Stomach (tissue), 9 donors: ENCODE data around the gene HEATR5B. TPM values are rescaled to one million over a fixed set of nuclear protein-coding genes. Genes with fewer than 3 reads are reported as not detected.
A peak's percentile ranks its signal among the peaks of the same experiment; 100 is the strongest.

Experiments used
- DNase-seq, 2 donors: peaks; one replicate each; pipeline versions ENCODE4 v3.0.0 to v3.0.0-alpha.2; 2013 to 2019
- H3K27ac ChIP-seq, 5 donors: fragments of 200-600 bp in 4 of 5; sonication (generic) in 4 of 5; one replicate each; pipeline ENCODE4 v1.5.1; 2013 to 2019; ENCODE audit warnings: mild to moderate bottlenecking in 1 of 5, moderate library complexity in 1 of 5
- H3K27me3 ChIP-seq, 3 donors: fragments of 200-600 bp; sonication (generic); one replicate each; pipeline ENCODE4 v1.5.1; 2017 to 2019; ENCODE audit warnings: mixed run types in 1 of 3
- H3K36me3 ChIP-seq, 4 donors: fragments of 200-600 bp; sonication (generic); 1 replicate in 3 of 4; 2 replicates in 1 of 4; pipeline ENCODE4 v1.5.1; 2016 to 2019
- H3K4me1 ChIP-seq, 4 donors: fragments of 200-600 bp; sonication (generic); one replicate each; pipeline ENCODE4 v1.5.1; 2016 to 2019
- H3K4me3 ChIP-seq, 4 donors: fragments of 200-600 bp; sonication (generic) in 3 of 4; one replicate each; pipeline ENCODE4 v1.5.1; 2016 to 2019; ENCODE audit warnings: mild to moderate bottlenecking in 1 of 4
- H3K9me3 ChIP-seq, 4 donors: fragments of 200-600 bp; sonication (generic); one replicate each; pipeline ENCODE4 v1.5.1; 2016 to 2019
- EP300 ChIP-seq: sonication (generic); formaldehyde crosslinking; IDR thresholded peaks from one replicate; pipeline ENCODE4 v1.6.1; 2017; ENCODE audit warnings: antibody characterized with exemption
- POLR2A ChIP-seq, 4 donors: fragments of 450-650 bp; IDR thresholded peaks; one replicate each; pipeline ENCODE4 v1.6.1; 2016; ENCODE audit warnings: antibody characterized with exemption in 4 of 4, control low read depth in 2 of 4, mild to moderate bottlenecking in 1 of 4, moderate library complexity in 1 of 4
- POLR2AphosphoS5 ChIP-seq, 3 donors: sonication (generic); formaldehyde crosslinking; IDR thresholded peaks; one replicate each; pipeline ENCODE4 v1.6.1; 2016; ENCODE audit warnings: antibody characterized with exemption in 3 of 3
- WGBS, 5 donors: extraction: QIAGEN DNeasy Blood & Tissue Kit in 3 of 5; methylation state at CpG; one replicate each; pipeline versions ENCODE4 v1.1.5 to v1.1.7; 2013 to 2018; 5-methylcytosine and 5-hydroxymethylcytosine counted together
- intact Hi-C: fragments of 100-400 bp; cut with DNase I; formaldehyde crosslinking; loops from one replicate; pipeline ENCODE4 v1.15.1; 2023; ENCODE audit warnings: low total_unique reads
- polyA plus RNA-seq, 3 donors: library from polyadenylated mRNA; stranded (reverse); fragments of 200-250 nt; gene quantifications; one replicate each; pipeline ENCODE4 v1.2.3, GENCODE V29; 2013
- total RNA-seq, 5 donors: library from RNA; depleted of rRNA; stranded (reverse); fragments of >200 nt; gene quantifications; one replicate each; pipeline versions ENCODE4 v1.1.0 to v1.2.3, GENCODE V29; 2014 to 2016
- TF ChIP-seq, protein P1 (sequence below), 7 experiments: fragments of 450-650 bp in 4 of 7; fragments of 200-600 bp in 3 of 7; sonication (generic) in 3 of 7; IDR thresholded peaks; one replicate each; pipeline ENCODE4 v1.5.1; 2016 to 2019; ENCODE audit warnings: antibody characterized with exemption in 7 of 7, control low read depth in 2 of 7, mild to moderate bottlenecking in 1 of 7
- donor health status: healthy with polysubstance abuse.
- donor health status: Bipolar disorder and iron deficiency.
- donor health status: healthy.

HEATR5B gene
- total and polyA plus RNA-seq, 8 donors, result 3.2 to 95.1 (median 28.0) TPM

DNA sequence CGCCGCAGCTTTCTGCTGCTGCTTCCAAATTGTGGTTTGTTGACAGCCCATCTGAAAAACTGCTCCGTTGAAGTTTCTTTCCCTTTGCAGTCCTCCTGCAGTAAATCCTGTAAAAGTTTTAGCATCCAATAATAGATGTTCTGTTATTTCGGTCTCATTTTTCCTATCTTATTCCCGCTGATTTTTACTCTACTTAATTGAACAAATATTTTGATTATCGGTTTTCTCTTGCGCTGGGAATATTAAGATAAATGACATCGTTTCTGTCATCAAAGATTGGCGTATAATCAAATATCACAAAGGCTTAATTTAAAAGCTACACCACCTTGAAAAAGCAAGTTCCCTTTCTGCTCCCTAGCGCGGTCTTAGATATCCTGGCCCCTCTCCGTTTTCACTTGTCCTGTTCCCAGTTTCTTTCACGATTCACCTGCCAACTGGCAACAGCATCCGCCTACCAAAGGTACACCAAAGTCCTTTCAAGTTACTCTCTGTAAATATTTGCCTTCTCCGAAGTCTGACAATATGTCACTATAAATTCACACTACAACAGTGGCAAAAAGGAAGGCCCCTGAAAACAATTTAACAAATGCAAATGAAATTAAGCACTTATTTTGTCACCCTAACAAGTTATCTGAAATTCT is 116.8 kb downstream of the HEATR5B start:
- intact Hi-C loops, result no loop called here
- Histone ChIP-seq H3K9me3 (no peaks in the 10 kb centered on the region), H3K36me3 (no peaks in the 10 kb centered on the region), H3K27ac (peak overlapping the region; percentile 82 to 93 (median 91)), H3K4me3 (peak overlapping the region; percentile 85 to 97 (median 92)), H3K4me1 (peaks cover 11 to 39% (median 26%) of the 10 kb centered on the region in 4 donors), H3K27me3 (no peaks in the 10 kb centered on the region)
- TF ChIP-seq EP300 (no peak), POLR2AphosphoS5 (IDR thresholded peaks at IDR 0.05) (no peak), POLR2A (IDR thresholded peaks at IDR 0.05) (no peak)
- TF ChIP-seq, protein P1, sequence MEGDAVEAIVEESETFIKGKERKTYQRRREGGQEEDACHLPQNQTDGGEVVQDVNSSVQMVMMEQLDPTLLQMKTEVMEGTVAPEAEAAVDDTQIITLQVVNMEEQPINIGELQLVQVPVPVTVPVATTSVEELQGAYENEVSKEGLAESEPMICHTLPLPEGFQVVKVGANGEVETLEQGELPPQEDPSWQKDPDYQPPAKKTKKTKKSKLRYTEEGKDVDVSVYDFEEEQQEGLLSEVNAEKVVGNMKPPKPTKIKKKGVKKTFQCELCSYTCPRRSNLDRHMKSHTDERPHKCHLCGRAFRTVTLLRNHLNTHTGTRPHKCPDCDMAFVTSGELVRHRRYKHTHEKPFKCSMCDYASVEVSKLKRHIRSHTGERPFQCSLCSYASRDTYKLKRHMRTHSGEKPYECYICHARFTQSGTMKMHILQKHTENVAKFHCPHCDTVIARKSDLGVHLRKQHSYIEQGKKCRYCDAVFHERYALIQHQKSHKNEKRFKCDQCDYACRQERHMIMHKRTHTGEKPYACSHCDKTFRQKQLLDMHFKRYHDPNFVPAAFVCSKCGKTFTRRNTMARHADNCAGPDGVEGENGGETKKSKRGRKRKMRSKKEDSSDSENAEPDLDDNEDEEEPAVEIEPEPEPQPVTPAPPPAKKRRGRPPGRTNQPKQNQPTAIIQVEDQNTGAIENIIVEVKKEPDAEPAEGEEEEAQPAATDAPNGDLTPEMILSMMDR (IDR thresholded peaks at IDR 0.05), result no peak
- WGBS, 5 donors, result 12 to 24% (median 17%) methylated on average over 15 of the region's 15 CpGs
- peak; percentile 47 to 52 for DNase-seq

DNA sequence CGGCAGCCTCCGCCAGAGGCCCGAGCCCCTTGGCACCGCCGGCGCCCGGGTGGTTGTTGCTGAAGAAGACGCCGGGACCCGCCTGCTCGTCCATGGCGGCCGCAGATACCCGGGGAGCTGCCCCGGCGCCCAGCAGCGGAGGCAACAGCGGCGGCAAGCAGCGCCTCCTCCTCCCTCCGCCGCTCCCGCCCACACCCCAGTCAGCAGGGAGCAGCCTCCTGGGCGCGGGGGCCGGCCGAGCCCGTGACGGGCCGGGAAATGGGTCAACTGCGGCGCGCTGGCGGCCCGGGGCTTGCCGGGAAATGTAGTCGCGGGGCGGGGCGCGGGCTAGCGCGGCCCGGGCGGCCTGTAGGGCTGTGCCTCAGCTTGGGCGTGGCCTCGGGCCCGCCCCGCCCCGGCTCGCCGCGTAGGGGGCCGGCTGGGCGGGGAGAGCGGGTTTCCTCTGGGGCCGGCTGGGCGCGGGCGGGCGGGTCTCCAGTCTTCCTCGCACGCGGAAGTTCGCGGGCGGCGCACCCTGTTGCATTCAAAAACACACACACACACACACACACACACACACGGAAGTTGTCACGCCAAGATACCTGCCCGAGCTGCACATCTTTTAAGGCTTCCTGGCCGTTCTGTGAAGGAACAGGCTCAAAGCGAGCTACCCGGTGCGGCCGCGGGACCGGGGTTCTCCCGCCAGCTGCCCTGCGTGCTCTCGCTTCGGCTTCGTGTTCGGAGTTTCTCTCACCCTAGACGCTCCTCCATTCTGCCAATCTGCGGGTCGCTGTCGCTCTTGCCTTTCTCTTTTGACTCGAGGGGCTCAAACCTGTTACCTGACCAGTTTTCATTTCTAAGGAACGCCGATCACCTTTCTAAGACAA is 117.6 kb downstream of the HEATR5B start, which contains the start of gene STRN:
Gene STRN, minus strand, starts transcription at position 167 of the 866 bp plus-strand sequence. Its CDS starts 73 bp downstream, at position 94.
- peaks cover 11 to 46% (median 26%) of the 10 kb centered on the region in 4 donors for H3K4me1 ChIP-seq
- intact Hi-C loops, result no loop called here
- no peaks in the 10 kb centered on the region for H3K36me3 ChIP-seq
- DNase-seq, result peak; percentile 98 to 99
- TF ChIP-seq, protein P1 (IDR thresholded peaks at IDR 0.05), result no peak
- TF ChIP-seq POLR2A (IDR thresholded peaks at IDR 0.05) (peak in 1 of 4 donors; percentile 32), POLR2AphosphoS5 (IDR thresholded peaks at IDR 0.05) (peak; percentile 85 to 97 (median 94)), EP300 (no peak)
- H3K27me3 ChIP-seq, result no peaks in the 10 kb centered on the region
- WGBS, 5 donors, result 0 to 1% (median 1%) methylated on average over 20 to 91 of the region's 91 CpGs
- peak within 1 kb of the TSS; percentile 85 to 97 (median 92) for H3K4me3 ChIP-seq
- peak within 1 kb of the TSS; percentile 82 to 93 (median 91) for H3K27ac ChIP-seq
- no peaks in the 10 kb centered on the region for H3K9me3 ChIP-seq

DNA sequence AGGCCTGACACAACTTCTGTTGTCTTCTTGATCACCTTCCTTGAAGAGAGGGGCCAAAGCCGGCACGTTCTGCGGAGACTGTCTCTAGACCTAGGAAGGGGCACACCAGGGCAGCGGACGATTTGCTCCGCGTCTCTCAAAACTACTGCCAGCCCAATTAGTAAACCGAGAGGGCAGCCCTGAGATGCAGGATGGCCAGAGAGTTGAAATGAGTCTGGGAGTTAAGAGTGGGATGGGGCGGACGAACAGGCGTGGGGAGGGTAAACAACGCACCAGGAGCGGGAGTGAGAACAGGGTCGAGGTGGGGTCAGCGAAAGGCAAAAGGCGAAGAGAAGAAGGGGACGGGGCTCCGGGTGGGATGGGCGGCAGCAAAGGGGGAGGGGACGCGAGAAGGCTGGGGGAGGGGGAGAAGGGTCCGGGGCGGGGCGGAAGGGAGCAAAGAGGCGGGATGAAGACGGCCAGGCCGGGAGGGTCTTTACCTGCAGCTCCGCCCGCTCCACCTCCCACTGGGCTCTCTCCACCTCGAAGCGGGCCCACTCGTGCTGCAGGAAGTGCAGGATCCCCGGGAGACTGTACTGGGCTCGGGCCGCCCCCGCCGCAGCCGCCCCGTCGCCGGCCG is 118.3 kb downstream of the HEATR5B start:
- intact Hi-C loops, result no loop called here
- peak; percentile 49 to 82 for DNase-seq
- TF ChIP-seq POLR2AphosphoS5 (IDR thresholded peaks at IDR 0.05) (no peak), POLR2A (IDR thresholded peaks at IDR 0.05) (no peak), EP300 (no peak)
- TF ChIP-seq, protein P1 (IDR thresholded peaks at IDR 0.05), result no peak

DNA sequence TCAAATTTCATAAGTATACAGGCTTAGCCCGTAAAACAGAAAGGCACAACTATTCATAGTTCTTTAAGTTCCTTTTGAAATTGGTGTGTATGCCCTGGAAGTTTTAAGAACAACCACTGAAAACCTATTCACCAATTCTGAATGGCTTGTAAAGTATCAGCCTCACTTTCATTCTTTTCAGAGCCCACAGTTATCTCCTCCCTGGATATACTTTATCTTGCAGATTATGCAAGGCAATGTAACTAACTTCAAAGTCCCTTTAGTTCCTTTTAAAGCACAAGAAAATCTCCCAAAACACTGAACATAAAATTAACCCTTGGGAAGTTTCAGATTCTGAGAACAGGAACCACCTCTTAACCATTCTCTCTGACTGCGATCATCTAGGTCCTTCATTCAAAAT is 119.0 kb downstream of the HEATR5B start:
- WGBS, 5 donors, result 22 to 36% (median 24%) methylated on average over 2 of the region's 2 CpGs
- H3K9me3 ChIP-seq, result no peaks in the 10 kb centered on the region
- peak overlapping the region; percentile 85 to 97 (median 92) for H3K4me3 ChIP-seq
- no peaks in the 10 kb centered on the region for H3K36me3 ChIP-seq
- intact Hi-C loops, result no loop called here
- no peak for TF ChIP-seq EP300
- no peak for TF ChIP-seq POLR2AphosphoS5 (IDR thresholded peaks at IDR 0.05)
- TF ChIP-seq, protein P1 (IDR thresholded peaks at IDR 0.05), result no peak
- no peak for TF ChIP-seq POLR2A (IDR thresholded peaks at IDR 0.05)
- no peaks in the 10 kb centered on the region for H3K27me3 ChIP-seq
- H3K27ac ChIP-seq, result peak overlapping the region in 4 of 5 donors; percentile 81 to 93 (median 91)
- peak in 1 of 2 donors; percentile 9 for DNase-seq
- peaks cover 11 to 49% (median 28%) of the 10 kb centered on the region in 4 donors for H3K4me1 ChIP-seq

More for the DNA sequence above, 118.3 kb downstream of the HEATR5B start:
- peaks cover 11 to 48% (median 26%) of the 10 kb centered on the region in 4 donors for H3K4me1 ChIP-seq
- H3K27ac ChIP-seq, result peak overlapping the region; percentile 71 to 93 (median 89)
- H3K27me3 ChIP-seq, result no peaks in the 10 kb centered on the region
- WGBS, 5 donors, result 0 to 1% (median 1%) methylated on average over 31 to 42 of the region's 42 CpGs
- H3K9me3 ChIP-seq, result no peaks in the 10 kb centered on the region
- H3K4me3 ChIP-seq, result peak overlapping the region; percentile 85 to 97 (median 92)
- no peaks in the 10 kb centered on the region for H3K36me3 ChIP-seq
